ENCODE results near the gene TNNT3. TPM values are rescaled to one million over a fixed set of nuclear protein-coding genes. Genes with fewer than 3 reads are reported as not detected.
A peak's percentile ranks its signal among the peaks of the same experiment; 100 is the strongest.

Gene TNNT3
- total and polyA plus RNA-seq, 10 donors: 0.64 to 4.9 (median 2.0) TPM; not detected in 1

DNA sequence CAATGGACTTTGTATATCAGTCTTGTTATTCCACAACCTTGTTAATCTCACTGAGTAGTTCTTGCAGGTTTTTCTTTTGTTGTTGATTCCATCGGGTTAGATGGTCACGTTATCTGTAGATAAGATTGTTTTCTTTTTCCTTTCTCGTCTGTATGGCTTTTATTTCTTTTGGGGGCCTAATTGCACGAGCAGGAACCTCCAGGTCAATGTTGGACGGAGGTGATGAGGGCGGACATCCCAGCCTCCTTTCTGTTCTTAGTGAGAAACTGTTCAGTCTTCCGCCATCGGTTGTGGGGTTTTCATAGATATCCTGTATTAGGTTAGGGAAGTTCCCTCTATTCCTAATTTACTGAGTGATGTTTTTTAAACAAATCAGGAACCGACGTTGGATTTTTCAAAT is 23.0 kb upstream of the TNNT3 start:
- H3K4me1 ChIP-seq: peaks cover 0 to 16% (median 5%) of the 10 kb centered on the region in 6 donors
- peak overlapping the region in 1 of 8 donors; percentile 43 for H3K4me3 ChIP-seq
- DNase-seq: no peak
- no peak overlapping the region for H3K27ac ChIP-seq
- peaks cover 0 to 5% (median 0%) of the 10 kb centered on the region in 7 donors for H3K27me3 ChIP-seq (replicated peaks in 1 of 7)
- 37 to 48% (median 40%) methylated on average over 10 of the region's 10 CpGs for WGBS, 5 donors
- TF ChIP-seq POLR2AphosphoS5 (IDR thresholded peaks at IDR 0.05) (no peak), CTCF (IDR thresholded peaks at IDR 0.05 in 8 of 11, conservative IDR thresholded peaks at IDR 0.05 in 3 of 11) (no peak), POLR2A (IDR thresholded peaks at IDR 0.05) (no peak)
- no peaks in the 10 kb centered on the region for H3K9me3 ChIP-seq
- peaks cover 0 to 2% (median 0%) of the 10 kb centered on the region in 6 donors for H3K36me3 ChIP-seq
- intact Hi-C loops (cut with DNase I; ENCODE audit: low total_unique reads): no loop called here

DNA sequence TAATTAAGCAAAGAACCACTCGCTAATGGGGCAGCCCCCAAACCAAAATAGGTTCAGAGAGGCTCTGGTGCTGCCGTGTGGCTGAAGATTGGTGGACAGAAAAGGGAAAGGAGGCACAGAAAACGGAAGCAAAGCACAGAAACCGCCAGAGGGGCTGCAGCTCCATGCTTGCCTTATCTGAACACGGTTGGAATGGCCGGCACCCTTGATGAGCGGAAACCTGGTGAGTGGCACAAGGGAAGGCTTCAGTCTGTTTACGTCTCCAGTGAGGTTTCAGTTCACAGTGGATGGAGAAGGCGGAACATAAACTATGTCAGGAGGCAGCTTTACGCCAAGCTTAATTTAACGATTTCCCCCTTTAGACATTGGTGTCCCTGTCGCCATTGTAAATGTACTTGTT is 22.6 kb upstream of the TNNT3 start:
- H3K4me1 ChIP-seq: peaks cover 0 to 15% (median 1%) of the 10 kb centered on the region in 6 donors
- no peaks in the 10 kb centered on the region for H3K9me3 ChIP-seq
- peak overlapping the region in 3 of 8 donors; percentile 12 to 43 (median 15) for H3K4me3 ChIP-seq
- H3K36me3 ChIP-seq: no peaks in the 10 kb centered on the region
- H3K27me3 ChIP-seq (replicated peaks in 1 of 7): peaks cover 0 to 5% (median 0%) of the 10 kb centered on the region in 7 donors
- intact Hi-C loops (cut with DNase I; ENCODE audit: low total_unique reads): no loop called here
- no peak for TF ChIP-seq CTCF (IDR thresholded peaks at IDR 0.05 in 8 of 11, conservative IDR thresholded peaks at IDR 0.05 in 3 of 11)
- no peak for TF ChIP-seq POLR2A (IDR thresholded peaks at IDR 0.05)
- no peak for TF ChIP-seq POLR2AphosphoS5 (IDR thresholded peaks at IDR 0.05)
- 35 to 57% (median 41%) methylated on average over 12 of the region's 12 CpGs for WGBS, 5 donors
- DNase-seq: no peak
- H3K27ac ChIP-seq: no peak overlapping the region

DNA sequence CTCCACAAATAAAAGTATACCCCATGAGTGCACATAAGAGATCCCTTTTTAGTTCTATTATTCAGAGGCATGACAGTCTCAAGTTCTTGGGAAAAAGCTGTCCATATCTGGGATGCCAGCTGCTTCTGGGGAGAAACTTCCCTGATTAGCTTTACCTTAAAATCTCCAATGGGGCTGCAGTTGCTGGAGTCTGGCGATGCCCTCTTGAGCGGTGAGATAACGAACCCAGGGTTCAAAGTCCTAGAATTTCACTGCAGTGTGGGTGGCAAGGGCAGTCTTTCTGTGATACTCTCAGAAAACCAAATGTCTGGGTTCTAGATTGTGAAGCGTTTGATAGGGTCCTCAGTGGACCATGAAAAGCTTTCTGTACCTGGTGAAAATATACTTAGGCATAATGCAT is 20.4 kb upstream of the TNNT3 start:
- H3K27ac ChIP-seq: no peak overlapping the region
- intact Hi-C loops (cut with DNase I; ENCODE audit: low total_unique reads): no loop called here
- H3K36me3 ChIP-seq: no peaks in the 10 kb centered on the region
- DNase-seq: no peak
- H3K9me3 ChIP-seq: no peaks in the 10 kb centered on the region
- H3K4me3 ChIP-seq: no peak overlapping the region
- 90 to 96% (median 94%) methylated on average over 4 of the region's 4 CpGs for WGBS, 5 donors
- TF ChIP-seq CTCF (IDR thresholded peaks at IDR 0.05 in 8 of 11, conservative IDR thresholded peaks at IDR 0.05 in 3 of 11) (no peak), POLR2A (IDR thresholded peaks at IDR 0.05) (no peak)
- H3K27me3 ChIP-seq (replicated peaks in 1 of 7): peaks cover 0 to 5% (median 0%) of the 10 kb centered on the region in 7 donors
- H3K4me1 ChIP-seq: peaks cover 0 to 15% (median 0%) of the 10 kb centered on the region in 6 donors

DNA sequence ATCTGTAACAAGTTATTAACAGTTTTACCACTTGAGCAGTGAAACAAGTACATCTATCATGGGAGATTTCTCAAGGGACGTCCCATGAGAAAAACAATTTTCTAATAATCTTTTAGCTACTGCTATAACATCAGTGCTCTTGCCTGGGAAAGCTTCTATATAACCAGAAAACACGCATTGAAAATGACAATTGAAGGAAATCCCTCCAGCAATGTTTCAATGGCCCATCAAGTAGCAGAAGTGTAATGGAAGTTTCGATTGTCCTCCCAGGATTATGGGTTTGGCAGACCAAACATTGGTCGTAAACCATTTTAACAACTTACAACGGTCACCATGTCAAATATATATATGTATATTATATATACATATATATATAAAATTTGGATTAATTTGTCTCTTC is 19.8 kb upstream of the TNNT3 start:
- DNase-seq: no peak
- H3K27ac ChIP-seq: no peak overlapping the region
- intact Hi-C loops (cut with DNase I; ENCODE audit: low total_unique reads): no loop called here
- WGBS, 5 donors: 75 to 87% (median 81%) methylated on average over 5 of the region's 5 CpGs
- H3K27me3 ChIP-seq (replicated peaks in 1 of 7): peaks cover 0 to 5% (median 0%) of the 10 kb centered on the region in 7 donors
- no peaks in the 10 kb centered on the region for H3K9me3 ChIP-seq
- H3K36me3 ChIP-seq: no peaks in the 10 kb centered on the region
- no peak for TF ChIP-seq POLR2A (IDR thresholded peaks at IDR 0.05)
- TF ChIP-seq POLR2AphosphoS5 (IDR thresholded peaks at IDR 0.05): no peak
- no peak for TF ChIP-seq CTCF (IDR thresholded peaks at IDR 0.05 in 8 of 11, conservative IDR thresholded peaks at IDR 0.05 in 3 of 11)
- peaks cover 0 to 15% (median 0%) of the 10 kb centered on the region in 6 donors for H3K4me1 ChIP-seq
- no peak overlapping the region for H3K4me3 ChIP-seq
